Body of pancreas (tissue), 4 donors: ENCODE data around the gene ANXA8. TPM values are rescaled to one million over a fixed set of nuclear protein-coding genes. Genes with fewer than 3 reads are reported as not detected.

Source experiments
- ATAC-seq: fragments of 150-250 bp; one replicate; pipeline ENCODE4 v1.9.1; 2016
- DNase-seq, 4 donors: peaks; one replicate each; pipeline ENCODE4 v3.0.0-alpha.2; 2019
- H3K27ac ChIP-seq, 4 donors: fragments of 200-600 bp; sonication (generic); 1 replicate in 3 of 4; 2 replicates in 1 of 4; pipeline versions ENCODE4 v1.5.1 to v1.6.1; 2016 to 2019; ENCODE audit warnings: mild to moderate bottlenecking in 1 of 4, mixed read lengths in 1 of 4, moderate library complexity in 1 of 4
- H3K27me3 ChIP-seq, 2 donors: fragments of 200-600 bp; sonication (generic); one replicate each; pipeline ENCODE4 v1.6.0; 2016; ENCODE audit warnings: mild to moderate bottlenecking in 1 of 2
- H3K36me3 ChIP-seq, 2 donors: fragments of 200-600 bp; sonication (generic); replicated peaks in 1 of 2; 2 replicates each; pipeline ENCODE4 v1.5.1; 2016; ENCODE audit warnings: low read depth in 2 of 2; ENCODE audit not compliant: insufficient read depth in 1 of 2
- H3K4me1 ChIP-seq: fragments of 200-600 bp; sonication (generic); one replicate; pipeline ENCODE4 v1.6.0; 2016
- H3K4me3 ChIP-seq, 2 donors: fragments of 200-600 bp; sonication (generic); 1 replicate in 1 of 2; 2 replicates in 1 of 2; pipeline ENCODE4 v1.5.1; 2016 to 2019
- H3K9me3 ChIP-seq, 3 donors: fragments of 200-600 bp; sonication (generic); 1 replicate in 2 of 3; 2 replicates in 1 of 3; pipeline ENCODE4 v1.5.1; 2016
- CTCF ChIP-seq, 7 experiments: fragments of 450-650 bp in 4 of 7; fragments of 200-600 bp in 3 of 7; sonication (generic) in 3 of 7; IDR thresholded peaks; one replicate each; pipeline ENCODE4 v1.5.1; 2016 to 2019; ENCODE audit warnings: antibody characterized with exemption in 7 of 7
- POLR2A ChIP-seq, 3 donors: fragments of 450-650 bp; IDR thresholded peaks; one replicate each; pipeline ENCODE4 v1.6.1; 2016; ENCODE audit warnings: antibody characterized with exemption in 3 of 3, mild to moderate bottlenecking in 2 of 3
- WGBS, 2 donors: methylation state at CpG; one replicate each; pipeline ENCODE4 v1.1.5; 2017; 5-methylcytosine and 5-hydroxymethylcytosine counted together
- intact Hi-C: fragments of 100-400 bp; cut with DNase I; formaldehyde crosslinking; loops from one replicate; pipeline ENCODE4 v1.15.1; 2023
- total RNA-seq, 2 donors: library from RNA; depleted of rRNA; stranded (reverse); fragments of >200 nt; gene quantifications; one replicate each; pipeline ENCODE4 v1.1.0, GENCODE V29; 2016

Gene ANXA8
- total RNA-seq, 2 donors from 2014 or later: not detected

- Histone ChIP-seq H3K27ac (no peak overlapping the region), H3K27me3 (no peaks in the 10 kb centered on the region), H3K36me3 (no peaks in the 10 kb centered on the region), H3K9me3 (no peaks in the 10 kb centered on the region), H3K4me1 (no peaks in the 10 kb centered on the region), H3K4me3 (no peak overlapping the region)
- 60 to 69% methylated on average over 6 to 7 of the region's 7 CpGs for WGBS, 2 donors
- ATAC-seq: no peak
- intact Hi-C loops: no loop called here
- no peak for DNase-seq
- TF ChIP-seq POLR2A (IDR thresholded peaks at IDR 0.05): no peak
- no peak for TF ChIP-seq CTCF (IDR thresholded peaks at IDR 0.05)
These were observed 30.5 kb downstream of the ANXA8 start for GRCh38 chr10:47453141-47454007.

GRCh38 chr10:47452495-47453140 lies 31.3 kb downstream of the ANXA8 start:
- no peak overlapping the region for H3K4me3 ChIP-seq
- no peaks in the 10 kb centered on the region for H3K27me3 ChIP-seq
- H3K4me1 ChIP-seq: no peaks in the 10 kb centered on the region
- H3K27ac ChIP-seq: no peak overlapping the region
- DNase-seq: no peak
- TF ChIP-seq POLR2A (IDR thresholded peaks at IDR 0.05) (no peak), CTCF (IDR thresholded peaks at IDR 0.05) (no peak)
- 69 to 73% methylated on average over 8 to 11 of the region's 11 CpGs for WGBS, 2 donors
- no peaks in the 10 kb centered on the region for H3K36me3 ChIP-seq
- intact Hi-C loops: no loop called here
- ATAC-seq: no peak
- no peaks in the 10 kb centered on the region for H3K9me3 ChIP-seq

GRCh38 chr10:47451998-47452494 lies 31.9 kb downstream of the ANXA8 start:
- H3K4me1 ChIP-seq: no peaks in the 10 kb centered on the region
- intact Hi-C loops: no loop called here
- DNase-seq (no peak), ATAC-seq (no peak)
- WGBS, 2 donors: 83 to 86% methylated on average over 4 to 6 of the region's 7 CpGs
- H3K4me3 ChIP-seq: no peak overlapping the region
- no peaks in the 10 kb centered on the region for H3K9me3 ChIP-seq
- no peaks in the 10 kb centered on the region for H3K36me3 ChIP-seq
- no peak for TF ChIP-seq CTCF (IDR thresholded peaks at IDR 0.05)
- TF ChIP-seq POLR2A (IDR thresholded peaks at IDR 0.05): no peak
- H3K27me3 ChIP-seq: no peaks in the 10 kb centered on the region
- H3K27ac ChIP-seq: no peak overlapping the region

- ATAC-seq: no peak
- no peak overlapping the region for H3K4me3 ChIP-seq
- peaks cover 0 to under 1% (median 0%) of the 10 kb centered on the region in 3 donors for H3K9me3 ChIP-seq
- intact Hi-C loops: no loop called here
- no peaks in the 10 kb centered on the region for H3K27me3 ChIP-seq
- H3K36me3 ChIP-seq: no peaks in the 10 kb centered on the region
- H3K4me1 ChIP-seq: no peaks in the 10 kb centered on the region
- TF ChIP-seq POLR2A (IDR thresholded peaks at IDR 0.05) (no peak), CTCF (IDR thresholded peaks at IDR 0.05) (no peak)
- 77 to 83% methylated on average over 11 to 12 of the region's 13 CpGs for WGBS, 2 donors
- DNase-seq: no peak
- no peak overlapping the region for H3K27ac ChIP-seq
These were observed 32.5 kb downstream of the ANXA8 start for GRCh38 chr10:47451273-47451997.
